ENCODE data around the gene TRERF1. TPM values are rescaled to one million over a fixed set of nuclear protein-coding genes. Genes with fewer than 3 reads are reported as not detected.

The TRERF1 gene
- polyA plus RNA-seq, 3 donors, result 0.58 to 10.0 (median 2.0) TPM

DNA sequence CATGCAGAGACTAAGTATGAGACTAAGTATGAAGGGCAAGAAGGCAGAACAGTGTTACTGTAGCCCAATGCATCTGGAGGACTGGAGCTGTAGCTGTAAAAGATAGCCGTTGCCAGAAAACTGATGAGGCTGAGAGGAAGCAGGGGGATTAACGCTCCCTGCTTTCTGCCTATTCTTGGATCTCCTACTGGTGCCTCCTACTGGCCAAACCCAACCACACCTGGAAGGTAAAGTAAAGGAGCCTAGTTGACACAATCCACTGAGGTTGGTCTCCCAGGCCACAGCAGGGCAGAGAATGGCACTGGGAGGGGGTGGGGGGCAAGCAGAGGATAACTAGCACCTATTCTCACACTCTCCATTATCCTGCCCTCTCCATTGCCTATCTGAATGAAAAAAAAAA, 129.1 kb downstream of the TRERF1 start:
- Mint-ChIP-seq H3K9me3 (peaks cover 0 to 8% (median 3%) of the 10 kb centered on the region in 7 donors), H3K4me1 (peaks cover 55% of the 10 kb centered on the region), H3K27ac (peak overlapping the region in 1 of 7 donors; percentile 46), H3K36me3 (peaks cover 0 to 2% of the 10 kb centered on the region in 2 donors), H3K4me3 (no peak overlapping the region), H3K27me3 (ENCODE audit: low read depth in 3 of 3) (no peaks in the 10 kb centered on the region)
- no peak for DNase-seq
- H4K20me1 ChIP-seq (ENCODE audit: insufficient read depth, low read length), result peaks cover 11% of the 10 kb centered on the region
- H2AFZ ChIP-seq (ENCODE audit: insufficient read depth, low read depth, low read length, poor library complexity, severe bottlenecking), result no peak overlapping the region
- TF ChIP-seq, protein P1, sequence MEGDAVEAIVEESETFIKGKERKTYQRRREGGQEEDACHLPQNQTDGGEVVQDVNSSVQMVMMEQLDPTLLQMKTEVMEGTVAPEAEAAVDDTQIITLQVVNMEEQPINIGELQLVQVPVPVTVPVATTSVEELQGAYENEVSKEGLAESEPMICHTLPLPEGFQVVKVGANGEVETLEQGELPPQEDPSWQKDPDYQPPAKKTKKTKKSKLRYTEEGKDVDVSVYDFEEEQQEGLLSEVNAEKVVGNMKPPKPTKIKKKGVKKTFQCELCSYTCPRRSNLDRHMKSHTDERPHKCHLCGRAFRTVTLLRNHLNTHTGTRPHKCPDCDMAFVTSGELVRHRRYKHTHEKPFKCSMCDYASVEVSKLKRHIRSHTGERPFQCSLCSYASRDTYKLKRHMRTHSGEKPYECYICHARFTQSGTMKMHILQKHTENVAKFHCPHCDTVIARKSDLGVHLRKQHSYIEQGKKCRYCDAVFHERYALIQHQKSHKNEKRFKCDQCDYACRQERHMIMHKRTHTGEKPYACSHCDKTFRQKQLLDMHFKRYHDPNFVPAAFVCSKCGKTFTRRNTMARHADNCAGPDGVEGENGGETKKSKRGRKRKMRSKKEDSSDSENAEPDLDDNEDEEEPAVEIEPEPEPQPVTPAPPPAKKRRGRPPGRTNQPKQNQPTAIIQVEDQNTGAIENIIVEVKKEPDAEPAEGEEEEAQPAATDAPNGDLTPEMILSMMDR (IDR thresholded peaks at IDR 0.05), result no peak
- peaks cover 26 to 42% of the 10 kb centered on the region in 2 donors for H3K4me1 ChIP-seq (ENCODE audit: control insufficient read depth in 1 of 2, insufficient read depth in 2 of 2, low read length in 2 of 2)
- no peaks in the 10 kb centered on the region for H3K27me3 ChIP-seq (ENCODE audit: control insufficient read depth in 2 of 2, insufficient read depth in 2 of 2, low read length in 2 of 2)
- H3K4me2 ChIP-seq (replicated peaks; ENCODE audit: extremely low read depth, low read length, poor library complexity, severe bottlenecking), result no peak overlapping the region
- no peak overlapping the region for H3K4me3 ChIP-seq (replicated peaks in 1 of 3; ENCODE audit: low read depth in 2 of 3, low read length in 3 of 3)
- H3K27ac ChIP-seq (ENCODE audit: low read depth in 1 of 2, low read length in 2 of 2), result no peak overlapping the region
- no CpG with 5 or more reads among the region's 2 CpGs for WGBS (ENCODE audit: insufficient coverage)
- H3K79me2 ChIP-seq (ENCODE audit: insufficient read depth, low read length), result peaks cover 95% of the 10 kb centered on the region
- no peaks in the 10 kb centered on the region for H3K36me3 ChIP-seq (replicated peaks in 1 of 2; ENCODE audit: control insufficient read depth in 1 of 2, insufficient read depth in 2 of 2, low read length in 2 of 2)
- intact Hi-C loops (cut with micrococcal nuclease), result no loop called here
- H3K9me3 ChIP-seq (replicated peaks in 1 of 2; ENCODE audit: control insufficient read depth in 1 of 2, insufficient read depth in 1 of 2, low read length in 2 of 2), result no peaks in the 10 kb centered on the region
- H3K9ac ChIP-seq (ENCODE audit: insufficient read depth, low read length, poor library complexity, severe bottlenecking), result no peak overlapping the region

DNA sequence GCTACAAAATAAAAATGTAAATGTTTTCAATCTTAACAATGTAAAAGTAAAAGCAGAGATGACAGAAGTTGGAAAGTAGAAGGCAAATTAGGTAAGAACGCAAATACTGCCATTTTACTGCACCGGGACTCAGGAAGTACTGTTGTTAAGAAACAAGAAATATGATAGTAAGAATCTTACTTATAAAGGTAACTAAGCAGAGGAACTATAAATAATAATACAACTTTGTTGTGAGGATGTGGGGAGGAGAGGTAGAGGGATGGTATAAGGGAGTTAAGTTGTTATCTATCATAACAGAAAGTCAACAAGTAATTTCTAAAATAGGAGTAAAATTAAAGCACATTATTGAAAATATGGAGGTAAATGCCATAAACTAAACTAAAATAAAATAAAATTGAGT, 129.8 kb downstream of the TRERF1 start:
- intact Hi-C loops (cut with micrococcal nuclease), result no loop called here
- Histone ChIP-seq H3K4me3 (replicated peaks in 1 of 3; ENCODE audit: low read depth in 2 of 3, low read length in 3 of 3) (no peak overlapping the region), H3K27ac (ENCODE audit: low read depth in 1 of 2, low read length in 2 of 2) (no peak overlapping the region), H3K4me1 (ENCODE audit: control insufficient read depth in 1 of 2, insufficient read depth in 2 of 2, low read length in 2 of 2) (peaks cover 33 to 46% of the 10 kb centered on the region in 2 donors), H2AFZ (ENCODE audit: insufficient read depth, low read depth, low read length, poor library complexity, severe bottlenecking) (no peak overlapping the region), H3K79me2 (ENCODE audit: insufficient read depth, low read length) (peaks cover 92% of the 10 kb centered on the region), H3K4me2 (replicated peaks; ENCODE audit: extremely low read depth, low read length, poor library complexity, severe bottlenecking) (no peak overlapping the region), H3K9ac (ENCODE audit: insufficient read depth, low read length, poor library complexity, severe bottlenecking) (no peak overlapping the region), H4K20me1 (ENCODE audit: insufficient read depth, low read length) (peaks cover 11% of the 10 kb centered on the region), H3K36me3 (replicated peaks in 1 of 2; ENCODE audit: control insufficient read depth in 1 of 2, insufficient read depth in 2 of 2, low read length in 2 of 2) (no peaks in the 10 kb centered on the region), H3K27me3 (ENCODE audit: control insufficient read depth in 2 of 2, insufficient read depth in 2 of 2, low read length in 2 of 2) (no peaks in the 10 kb centered on the region), H3K9me3 (replicated peaks in 1 of 2; ENCODE audit: control insufficient read depth in 1 of 2, insufficient read depth in 1 of 2, low read length in 2 of 2) (no peaks in the 10 kb centered on the region)
- Mint-ChIP-seq H3K4me1 (peaks cover 58% of the 10 kb centered on the region), H3K27ac (peak overlapping the region in 2 of 7 donors; percentile 49 to 65), H3K4me3 (no peak overlapping the region), H3K27me3 (ENCODE audit: low read depth in 3 of 3) (no peaks in the 10 kb centered on the region), H3K9me3 (peaks cover 0 to 8% (median 3%) of the 10 kb centered on the region in 7 donors), H3K36me3 (no peaks in the 10 kb centered on the region)
- WGBS (ENCODE audit: insufficient coverage), result no CpG with 5 or more reads among the region's 2 CpGs
- no peak for DNase-seq
- TF ChIP-seq, protein P1 (IDR thresholded peaks at IDR 0.05), result no peak
